GM18909 (cell line): ENCODE results near the gene LRGUK.

Experiments
- ATAC-seq: cut with Tn5 transposase; IDR thresholded peaks from one replicate; pipeline ENCODE4 v1.9.1; 2021; ENCODE audit warnings: mild to moderate bottlenecking; ENCODE audit not compliant: unreplicated experiment, poor library complexity

LRGUK gene

DNA sequence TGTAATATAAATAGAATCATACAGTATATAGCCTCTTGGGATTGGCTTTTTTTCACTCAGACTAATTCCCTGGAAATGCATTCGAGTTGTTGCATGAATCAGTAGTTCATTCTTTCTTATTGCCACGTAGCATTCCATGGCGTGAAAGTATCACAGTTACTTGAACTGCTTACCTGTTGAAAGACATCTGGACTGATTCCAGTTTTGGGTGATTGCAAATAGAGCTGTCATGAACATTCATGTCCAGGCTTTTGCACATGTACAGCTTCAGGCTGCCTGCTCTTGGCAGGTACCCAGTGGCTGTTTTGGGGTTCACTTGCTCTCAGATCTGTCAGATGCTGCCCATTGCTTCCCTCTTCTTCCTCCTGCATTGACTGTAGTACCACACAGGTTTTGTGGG, 54.9 kb downstream of the LRGUK start:
- ATAC-seq: no peak

DNA sequence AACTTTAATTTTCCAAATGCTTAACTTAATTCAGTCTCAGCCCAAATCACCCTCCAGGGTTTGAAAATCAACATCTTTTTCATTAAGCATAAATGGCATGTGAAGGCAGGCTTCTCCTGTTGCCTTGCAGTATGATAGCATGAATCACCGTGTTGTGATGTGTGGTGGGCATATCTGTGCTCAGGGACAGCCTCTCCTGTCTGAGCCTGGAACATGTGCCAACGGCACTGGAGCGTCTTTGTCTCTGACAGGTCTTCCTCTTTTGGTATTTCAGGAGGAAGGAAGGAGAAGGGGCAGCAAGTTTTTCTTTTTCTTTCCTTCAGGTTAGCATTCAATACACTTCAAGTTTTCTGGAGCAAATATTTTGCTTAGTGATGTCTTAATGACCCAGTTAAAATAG, 57.6 kb downstream of the LRGUK start:
- ATAC-seq: no peak

- no peak for ATAC-seq
These were observed 58.9 kb downstream of the LRGUK start for GRCh38 chr7:134186027-134186426.

DNA sequence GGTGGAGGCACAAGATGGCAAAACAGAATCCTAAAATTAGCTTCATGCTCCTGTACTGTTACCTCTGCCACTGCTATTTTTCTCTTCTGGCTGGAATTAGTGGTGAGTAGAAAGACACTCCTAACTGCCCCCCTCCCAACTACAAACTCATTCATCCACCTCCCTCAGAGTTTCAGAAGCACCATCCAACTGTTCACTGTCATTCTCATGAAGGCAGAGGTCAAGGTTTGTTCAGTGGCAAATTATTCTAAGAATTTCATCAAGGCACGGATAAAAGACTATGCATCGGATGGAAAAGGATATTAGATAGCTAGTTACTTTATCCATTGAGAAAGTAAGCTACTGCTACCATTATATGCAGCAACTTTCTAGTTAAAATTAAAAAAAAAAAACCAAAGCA, 59.7 kb downstream of the LRGUK start:
- no peak for ATAC-seq

- ATAC-seq: no peak
These were observed 60.8 kb downstream of the LRGUK start for GRCh38 chr7:134187893-134188292.

DNA sequence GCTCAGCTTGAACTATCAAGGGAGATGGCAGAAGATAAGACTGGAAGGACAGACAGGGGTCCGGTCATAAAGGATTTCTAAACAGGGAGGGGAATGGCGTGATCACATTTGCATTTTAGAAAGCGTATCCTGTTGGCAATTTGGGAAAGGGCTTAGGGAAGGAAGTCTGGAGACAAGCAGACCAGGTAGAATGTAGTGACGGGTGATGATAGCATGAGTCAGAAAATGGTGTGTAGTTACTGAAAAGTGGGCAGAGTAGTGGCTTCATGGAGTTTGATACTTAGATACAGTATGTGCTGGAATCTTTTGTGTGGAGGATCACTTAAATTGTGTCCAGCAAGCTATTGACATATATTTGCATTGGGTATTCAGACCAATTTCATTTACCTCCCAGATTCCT, 61.2 kb downstream of the LRGUK start:
- no peak for ATAC-seq

DNA sequence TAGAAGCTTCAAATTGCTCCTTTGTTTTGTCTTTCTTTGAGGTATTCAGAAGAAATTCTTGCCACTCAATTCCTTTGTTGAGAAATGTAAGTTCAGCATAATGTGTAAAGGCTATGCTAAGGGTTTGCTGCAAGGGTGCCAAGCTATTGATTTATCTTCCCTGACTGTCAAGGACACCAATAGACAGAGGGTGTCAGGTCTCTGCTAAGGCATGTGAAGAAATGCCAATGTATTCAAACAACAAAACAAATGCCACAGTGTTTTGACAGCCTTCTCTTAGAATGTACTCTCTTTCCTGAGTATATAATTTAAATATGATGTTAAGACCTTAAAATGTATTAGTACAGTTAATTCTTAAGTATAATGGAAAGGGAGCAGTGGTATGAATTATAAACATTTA, 62.4 kb downstream of the LRGUK start:
- ATAC-seq: no peak

DNA sequence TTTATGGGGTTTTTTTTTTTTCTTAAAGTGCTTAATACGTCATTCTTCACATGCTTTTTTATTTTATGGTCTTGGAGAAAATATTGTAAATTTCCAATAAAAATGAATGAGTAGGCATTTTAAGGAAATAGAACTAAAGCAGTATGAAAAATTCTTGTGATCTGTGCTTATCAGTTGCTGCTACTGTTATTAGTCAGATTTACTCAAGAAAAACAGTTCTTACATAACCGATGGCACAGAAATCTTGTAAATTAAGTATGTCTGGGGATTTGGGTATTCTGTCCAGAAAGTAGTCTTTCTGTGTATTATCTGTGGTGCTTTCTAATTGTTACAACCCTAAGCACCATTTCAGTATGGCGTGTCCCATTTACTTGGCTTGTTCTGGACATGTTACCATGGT, 64.7 kb downstream of the LRGUK start:
- no peak for ATAC-seq

DNA sequence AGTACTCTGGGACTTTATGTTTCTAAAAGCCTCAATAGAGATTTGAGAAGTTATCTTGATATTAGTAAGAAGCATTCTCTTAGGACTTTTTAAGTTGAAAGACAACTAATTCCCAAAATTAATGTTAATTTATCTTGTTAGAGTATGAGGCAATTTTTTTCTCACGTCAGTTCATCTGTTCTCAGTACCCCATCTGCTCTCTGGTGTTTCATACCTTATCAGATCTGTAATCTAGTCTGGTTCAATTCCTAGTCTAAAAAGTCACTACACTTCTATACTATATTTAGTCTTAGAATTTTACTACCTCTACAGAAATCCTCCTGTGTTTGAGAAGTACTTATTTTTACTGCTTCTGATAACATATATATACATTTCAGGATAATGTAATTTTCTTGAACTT, 66.1 kb downstream of the LRGUK start:
- ATAC-seq: no peak

GRCh38 chr7:134195252-134195651, 68.1 kb downstream of the LRGUK start:
- ATAC-seq: no peak

GRCh38 chr7:134196439-134196838, 69.3 kb downstream of the LRGUK start:
- ATAC-seq: no peak

DNA sequence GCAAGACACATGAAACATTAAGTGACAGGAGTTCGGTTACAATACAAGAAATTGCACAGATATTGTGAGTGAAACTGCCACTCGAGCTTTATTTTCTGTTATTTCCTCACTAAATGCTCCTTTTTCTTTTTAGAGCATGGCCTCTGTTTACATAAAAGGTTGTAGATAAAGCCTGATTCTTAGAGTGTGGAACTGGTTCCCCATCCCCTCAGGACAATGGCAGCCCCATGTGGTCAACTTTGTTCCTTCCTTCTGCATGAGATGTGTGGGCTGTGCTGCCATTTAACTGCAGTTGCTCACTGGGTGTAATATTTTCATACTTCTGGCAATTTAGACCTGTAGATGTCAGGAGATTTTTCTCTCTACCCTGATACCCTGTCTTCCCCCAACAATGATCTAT, 70.2 kb downstream of the LRGUK start:
- no peak for ATAC-seq

- no peak for ATAC-seq
These were observed 73.8 kb downstream of the LRGUK start for GRCh38 chr7:134200970-134201369.

- no peak for ATAC-seq
These were observed 74.6 kb downstream of the LRGUK start for GRCh38 chr7:134201569-134202261.

DNA sequence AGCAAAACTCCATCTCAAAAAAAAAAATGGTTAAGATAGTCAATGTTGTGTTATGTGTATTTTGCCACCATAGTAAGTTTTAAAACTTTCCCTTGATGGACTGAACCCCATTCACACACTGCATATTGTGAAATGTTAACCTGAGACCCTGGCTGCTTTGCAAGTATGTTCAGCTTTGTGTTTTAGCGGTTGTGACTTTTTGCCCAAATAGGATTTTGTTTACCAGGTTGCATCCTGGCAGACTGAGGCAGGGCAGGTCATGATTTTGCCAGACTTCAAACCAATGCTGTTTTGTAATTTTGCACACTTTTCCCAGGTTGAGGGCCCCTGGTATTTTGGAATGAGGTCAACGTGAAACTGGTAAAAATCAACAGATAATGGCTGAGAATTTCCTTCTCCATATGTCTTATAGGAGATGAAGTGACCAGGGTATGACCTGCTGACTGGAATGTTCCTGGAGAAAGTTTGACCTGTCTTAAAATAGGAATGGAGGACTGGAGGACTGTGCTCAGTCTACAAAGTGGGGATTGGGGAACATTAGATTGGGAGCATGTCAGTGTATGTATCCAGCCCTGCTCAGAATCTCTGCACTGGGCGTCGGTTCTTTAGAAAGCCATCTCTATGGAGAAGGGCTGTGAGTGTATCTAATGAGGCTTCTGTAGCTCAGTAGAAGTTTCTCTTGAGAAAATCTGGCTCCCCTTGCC, 76.2 kb downstream of the LRGUK start:
- no peak for ATAC-seq

GRCh38 chr7:134209322-134210015, 82.3 kb downstream of the LRGUK start:
- ATAC-seq: no peak

DNA sequence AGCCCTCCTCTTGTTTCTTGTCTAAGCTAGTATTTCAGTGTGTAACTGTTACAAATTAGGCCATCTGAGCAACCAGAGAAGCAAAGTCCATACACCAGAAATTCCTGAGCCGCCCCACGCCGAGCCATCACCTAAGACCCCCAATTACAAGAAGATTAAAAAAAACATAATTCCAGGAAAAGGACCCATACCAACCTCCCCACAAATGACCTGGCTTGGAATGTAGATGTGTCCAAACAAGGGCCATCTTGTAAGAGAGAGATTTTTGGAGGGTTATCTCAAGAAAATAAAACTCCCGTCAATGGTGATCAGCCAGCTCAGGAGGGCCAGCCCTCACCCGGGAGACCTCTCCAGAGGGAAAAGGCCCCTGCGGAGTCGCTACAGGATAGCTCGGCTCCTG, 83.1 kb downstream of the LRGUK start:
- ATAC-seq: no peak

DNA sequence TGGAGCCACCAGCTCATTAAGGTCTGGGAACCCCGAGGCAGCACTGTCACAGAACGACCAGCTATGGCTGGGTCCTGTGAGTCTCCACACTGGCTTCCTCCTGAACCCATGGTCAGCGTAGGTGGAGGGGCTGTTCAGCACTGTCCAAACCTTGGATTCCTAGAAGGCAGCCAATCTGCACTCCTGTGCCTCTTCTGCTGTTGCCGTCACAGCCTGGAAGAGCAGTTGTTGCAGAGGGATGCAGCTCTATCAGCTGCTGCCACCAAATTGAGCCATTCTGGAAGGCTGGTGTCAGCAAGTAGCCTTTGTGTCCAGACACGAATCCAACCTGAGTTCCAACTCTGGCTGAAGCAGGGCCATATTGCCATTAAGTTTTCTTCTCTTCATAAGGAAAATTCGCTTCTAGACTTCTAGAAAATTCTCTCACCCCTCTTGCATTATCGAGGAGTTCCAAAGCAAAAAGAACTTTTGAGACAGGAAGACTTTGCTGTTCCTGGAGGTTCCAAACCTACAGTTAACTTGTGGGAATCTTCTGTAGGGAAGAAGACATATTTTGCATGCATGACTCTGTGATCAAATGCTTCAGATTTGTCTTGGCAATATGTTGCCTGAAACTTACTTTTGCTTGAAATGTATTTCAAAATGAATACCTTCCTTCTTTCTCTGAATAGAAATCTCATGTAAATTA, 84.0 kb downstream of the LRGUK start:
- ATAC-seq: no peak

DNA sequence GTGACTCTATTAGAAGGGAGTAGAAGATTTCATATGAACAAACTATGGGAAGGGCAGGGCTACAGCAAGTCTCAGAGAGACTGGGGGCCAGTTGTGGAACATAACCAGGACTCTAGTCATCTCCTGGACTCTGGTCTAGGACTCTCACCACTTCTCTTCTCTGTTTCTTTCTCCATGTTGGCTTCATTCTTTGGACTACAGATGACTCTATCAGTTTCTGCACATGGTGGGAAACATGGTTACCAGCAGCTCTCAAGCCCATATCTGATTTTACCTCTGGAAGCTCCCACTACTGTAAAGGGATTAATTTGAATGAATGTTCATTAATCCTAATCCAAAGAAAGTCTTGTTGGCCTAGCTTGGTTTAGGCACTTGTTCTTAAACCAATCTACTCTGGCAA, 84.7 kb downstream of the LRGUK start:
- ATAC-seq: no peak

GRCh38 chr7:134212576-134213546, 85.7 kb downstream of the LRGUK start:
- ATAC-seq: no peak
